ENCODE measurements around the gene GNAQ. TPM values are rescaled to one million over a fixed set of nuclear protein-coding genes. Genes with fewer than 3 reads are reported as not detected.

Gene GNAQ
- total RNA-seq, 2 donors from 2014 or later, result 15.8 to 22.1 TPM

- Histone ChIP-seq H3K27ac (no peak overlapping the region), H3K36me3 (replicated peaks in 1 of 2; ENCODE audit: insufficient read depth in 1 of 2, low read depth in 2 of 2) (no peaks in the 10 kb centered on the region), H3K9me3 (no peaks in the 10 kb centered on the region), H3K4me3 (no peak overlapping the region), H3K4me1 (peaks cover 21% of the 10 kb centered on the region), H3K27me3 (no peaks in the 10 kb centered on the region)
- ATAC-seq (no peak), DNase-seq (no peak)
- 69 to 83% methylated on average over 1 of the region's 1 CpG for WGBS, 2 donors
- intact Hi-C loops (cut with DNase I), result no loop called here
- TF ChIP-seq CTCF (IDR thresholded peaks at IDR 0.05) (no peak), POLR2A (IDR thresholded peaks at IDR 0.05) (no peak)
These were observed 176.7 kb downstream of the GNAQ start for GRCh38 chr9:77854916-77855311.

GRCh38 chr9:77854258-77854915 lies 177.2 kb downstream of the GNAQ start:
- H3K9me3 ChIP-seq, result no peaks in the 10 kb centered on the region
- H3K4me3 ChIP-seq, result no peak overlapping the region
- ATAC-seq, result no peak
- DNase-seq, result no peak
- H3K27ac ChIP-seq, result no peak overlapping the region
- TF ChIP-seq CTCF (IDR thresholded peaks at IDR 0.05), result no peak
- no peak for TF ChIP-seq POLR2A (IDR thresholded peaks at IDR 0.05)
- WGBS, 2 donors, result 62 to 83% methylated on average over 4 of the region's 4 CpGs
- peaks cover 21% of the 10 kb centered on the region for H3K4me1 ChIP-seq
- H3K27me3 ChIP-seq, result no peaks in the 10 kb centered on the region
- H3K36me3 ChIP-seq (replicated peaks in 1 of 2; ENCODE audit: insufficient read depth in 1 of 2, low read depth in 2 of 2), result no peaks in the 10 kb centered on the region
- intact Hi-C loops (cut with DNase I), result no loop called here

GRCh38 chr9:77853716-77854115 lies 177.9 kb downstream of the GNAQ start:
- 81 to 90% methylated on average over 3 of the region's 3 CpGs for WGBS, 2 donors

GRCh38 chr9:77851882-77852595 lies 179.6 kb downstream of the GNAQ start:
- 38 to 45% methylated on average over 3 of the region's 3 CpGs for WGBS, 2 donors
- TF ChIP-seq POLR2A (IDR thresholded peaks at IDR 0.05), result no peak
- intact Hi-C loops (cut with DNase I), result no loop called here
- no peak for DNase-seq
- Histone ChIP-seq H3K27ac (peak overlapping the region in 1 of 4 donors; percentile 3), H3K27me3 (no peaks in the 10 kb centered on the region), H3K36me3 (replicated peaks in 1 of 2; ENCODE audit: insufficient read depth in 1 of 2, low read depth in 2 of 2) (no peaks in the 10 kb centered on the region), H3K4me3 (no peak overlapping the region), H3K4me1 (peaks cover 21% of the 10 kb centered on the region), H3K9me3 (no peaks in the 10 kb centered on the region)
- no peak for ATAC-seq

More at GRCh38 chr9:77853716-77854115, 177.9 kb downstream of the GNAQ start:
- DNase-seq (no peak), ATAC-seq (no peak)
- Histone ChIP-seq H3K9me3 (no peaks in the 10 kb centered on the region), H3K4me3 (no peak overlapping the region), H3K27me3 (no peaks in the 10 kb centered on the region), H3K27ac (no peak overlapping the region), H3K36me3 (replicated peaks in 1 of 2; ENCODE audit: insufficient read depth in 1 of 2, low read depth in 2 of 2) (no peaks in the 10 kb centered on the region), H3K4me1 (peaks cover 21% of the 10 kb centered on the region)
- TF ChIP-seq CTCF (IDR thresholded peaks at IDR 0.05) (no peak), POLR2A (IDR thresholded peaks at IDR 0.05) (no peak)
- intact Hi-C loops (cut with DNase I), result no loop called here

GRCh38 chr9:77848897-77849296 lies 182.7 kb downstream of the GNAQ start:
- ATAC-seq, result peak; percentile 63
- no peaks in the 10 kb centered on the region for H3K9me3 ChIP-seq

More at GRCh38 chr9:77848897-77849296, 182.7 kb downstream of the GNAQ start:
- intact Hi-C loops (cut with DNase I), result no loop called here
- Histone ChIP-seq H3K27me3 (no peaks in the 10 kb centered on the region), H3K4me3 (no peak overlapping the region), H3K27ac (peak overlapping the region in 1 of 4 donors; percentile 18), H3K4me1 (peaks cover 21% of the 10 kb centered on the region), H3K36me3 (replicated peaks in 1 of 2; ENCODE audit: insufficient read depth in 1 of 2, low read depth in 2 of 2) (no peaks in the 10 kb centered on the region)
- TF ChIP-seq CTCF (IDR thresholded peaks at IDR 0.05), result no peak
- TF ChIP-seq POLR2A (IDR thresholded peaks at IDR 0.05), result no peak
- WGBS, 2 donors, result 77% methylated on average over 6 of the region's 6 CpGs
- DNase-seq, result peak; percentile 24 to 68 (median 38)

Measured in body of pancreas (tissue), 4 donors.